CD14-positive monocyte (primary cell): ENCODE data around the gene NLRP3. TPM values are rescaled to one million over a fixed set of nuclear protein-coding genes. Genes with fewer than 3 reads are reported as not detected.
A peak's percentile ranks its signal among the peaks of the same experiment; 100 is the strongest.

ENCODE experiments used
- DNase-seq, 3 donors: peaks; one replicate each; pipeline ENCODE4 v3.0.0-alpha.2; 2011 to 2022
- H2AFZ ChIP-seq: 2 replicates; pipeline ENCODE4 v1.6.0; 2012; ENCODE audit warnings: mild to moderate bottlenecking, low read depth, low read length, inconsistent platforms; ENCODE audit not compliant: insufficient read depth, poor library complexity, severe bottlenecking
- H3K27ac ChIP-seq, 2 donors: 1 replicate in 1 of 2; 2 replicates in 1 of 2; pipeline ENCODE4 v1.5.1; 2012 to 2013; ENCODE audit warnings: low read length in 2 of 2, control low read depth in 1 of 2, inconsistent platforms in 1 of 2, low read depth in 1 of 2, mild to moderate bottlenecking in 1 of 2
- H3K27me3 ChIP-seq, 2 donors: one replicate each; pipeline versions ENCODE4 v1.6.0 to v1.6.1; 2011 to 2013; ENCODE audit warnings: low read length in 2 of 2; ENCODE audit not compliant: control insufficient read depth in 2 of 2, insufficient read depth in 2 of 2
- H3K36me3 ChIP-seq, 2 donors: replicated peaks in 1 of 2; 1 replicate in 1 of 2; 2 replicates in 1 of 2; pipeline versions ENCODE4 v1.5.1 to v1.6.1; 2012 to 2013; ENCODE audit warnings: low read length in 2 of 2, control low read depth in 1 of 2, inconsistent platforms in 1 of 2, mild to moderate bottlenecking in 1 of 2; ENCODE audit not compliant: insufficient read depth in 2 of 2, control insufficient read depth in 1 of 2
- H3K4me1 ChIP-seq, 2 donors: 1 replicate in 1 of 2; 2 replicates in 1 of 2; pipeline versions ENCODE4 v1.5.1 to v1.6.1; 2012 to 2013; ENCODE audit warnings: low read length in 2 of 2, control low read depth in 1 of 2, inconsistent platforms in 1 of 2, mild to moderate bottlenecking in 1 of 2, moderate library complexity in 1 of 2; ENCODE audit not compliant: insufficient read depth in 2 of 2, control insufficient read depth in 1 of 2
- H3K4me2 ChIP-seq: replicated peaks from 2 replicates; pipeline ENCODE3; 2012; ENCODE audit warnings: low read length, moderate library complexity, mild to moderate bottlenecking; ENCODE audit not compliant: poor library complexity, severe bottlenecking; ENCODE audit errors: extremely low read depth
- H3K4me3 ChIP-seq, 3 experiments: fragments of 200-600 bp in 1 of 3; sonication (generic) in 1 of 3; replicated peaks in 1 of 3; 1 replicate in 2 of 3; 2 replicates in 1 of 3; pipeline ENCODE4 v1.5.1; 2011 to 2013; ENCODE audit warnings: low read length in 3 of 3, mild to moderate bottlenecking in 3 of 3, control low read depth in 2 of 3, low read depth in 2 of 3, inconsistent platforms in 1 of 3, moderate library complexity in 1 of 3
- H3K79me2 ChIP-seq: 2 replicates; pipeline ENCODE4 v1.6.0; 2012; ENCODE audit warnings: mild to moderate bottlenecking, control low read depth, inconsistent platforms, low read length, moderate library complexity; ENCODE audit not compliant: insufficient read depth
- H3K9ac ChIP-seq: 2 replicates; pipeline ENCODE4 v1.6.0; 2017; ENCODE audit warnings: low read length, mild to moderate bottlenecking; ENCODE audit not compliant: insufficient read depth, poor library complexity, severe bottlenecking
- H3K9me3 ChIP-seq, 2 donors: replicated peaks in 1 of 2; 1 replicate in 1 of 2; 2 replicates in 1 of 2; pipeline versions ENCODE4 v1.5.1 to v1.6.1; 2012 to 2013; ENCODE audit warnings: low read length in 2 of 2, control low read depth in 1 of 2; ENCODE audit not compliant: control insufficient read depth in 1 of 2, insufficient read depth in 1 of 2
- H4K20me1 ChIP-seq: 2 replicates; pipeline ENCODE4 v1.6.0; 2012; ENCODE audit warnings: mild to moderate bottlenecking, low read length, control low read depth, moderate library complexity; ENCODE audit not compliant: insufficient read depth
- H3K27ac Mint-ChIP-seq, 7 donors: one replicate each; pipeline ENCODE4 v1.8.0; 2020; ENCODE audit warnings: mild to moderate bottlenecking in 7 of 7, mixed read lengths in 7 of 7, moderate library complexity in 6 of 7, inconsistent platforms in 2 of 7
- H3K27me3 Mint-ChIP-seq, 3 donors: one replicate each; pipeline ENCODE4 v1.8.0; 2021 to 2022; ENCODE audit warnings: low read depth in 3 of 3, mild to moderate bottlenecking in 3 of 3, mixed read lengths in 3 of 3, moderate library complexity in 3 of 3, inconsistent platforms in 1 of 3
- H3K36me3 Mint-ChIP-seq, 2 donors: one replicate each; pipeline ENCODE4 v1.8.0; 2020; ENCODE audit warnings: mixed read lengths in 2 of 2, inconsistent platforms in 1 of 2, mild to moderate bottlenecking in 1 of 2
- H3K4me1 Mint-ChIP-seq: one replicate; pipeline ENCODE4 v1.8.0; 2020; ENCODE audit warnings: mild to moderate bottlenecking, mixed read lengths
- H3K4me3 Mint-ChIP-seq, 2 donors: one replicate each; pipeline ENCODE4 v1.8.0; 2020; ENCODE audit warnings: mild to moderate bottlenecking in 2 of 2, mixed read lengths in 2 of 2, moderate library complexity in 1 of 2
- H3K9me3 Mint-ChIP-seq, 7 donors: one replicate each; pipeline ENCODE4 v1.8.0; 2020 to 2022; ENCODE audit warnings: mixed read lengths in 7 of 7, mild to moderate bottlenecking in 6 of 7, moderate library complexity in 6 of 7, inconsistent platforms in 2 of 7
- CTCF ChIP-seq: fragments of 200-600 bp; IDR thresholded peaks from one replicate; pipeline ENCODE4 v1.8.0; 2022; ENCODE audit warnings: antibody characterized with exemption, mild to moderate bottlenecking
- WGBS: methylation state at CpG from one replicate; pipeline ENCODE4 v1.1.5; 2013; ENCODE audit warnings: missing lambda C conversion rate; ENCODE audit not compliant: insufficient coverage; 5-methylcytosine and 5-hydroxymethylcytosine counted together
- intact Hi-C, 2 donors: fragments of 100-400 bp; cut with micrococcal nuclease; formaldehyde crosslinking; loops; one replicate each; pipeline versions ENCODE4 v1.15.0 to v1.15.1; 2023
- polyA plus RNA-seq, 3 donors: library from polyadenylated mRNA; depleted of rRNA in 1 of 3; unstranded in 2 of 3; stranded (reverse) in 1 of 3; fragments of 300-500 nt in 2 of 3; fragments of >200 nt in 1 of 3; fragmentation: Illumina TruSeq in 2 of 3; gene quantifications; 1 replicate in 2 of 3; 2 replicates in 1 of 3; pipeline ENCODE4 v1.2.3, GENCODE V29; 2012 to 2021

NLRP3 gene
- polyA plus RNA-seq, 3 donors = 56.2 to 400 (median 61.9) TPM

GRCh38 chr1:247421074-247421473 is 5.1 kb downstream of the NLRP3 start:
- intact Hi-C loops = loop anchor here (5.0 to 10.0 kb wide), 2 partner anchors 34 to 64 kb away; no protein-coding TSS in a partner anchor
- Histone ChIP-seq H4K20me1 (peaks cover 99% of the 10 kb centered on the region), H3K36me3 (peaks cover 55 to 75% of the 10 kb centered on the region in 2 donors), H3K4me2 (peak overlapping the region; percentile 86), H2AFZ (no peak overlapping the region), H3K9ac (peak overlapping the region; percentile 29), H3K4me3 (peak overlapping the region; percentile 79 to 100 (median 96)), H3K79me2 (peaks cover 100% of the 10 kb centered on the region), H3K9me3 (no peaks in the 10 kb centered on the region), H3K27me3 (no peaks in the 10 kb centered on the region), H3K27ac (peak overlapping the region; percentile 4 to 79), H3K4me1 (peaks cover 72 to 83% of the 10 kb centered on the region in 2 donors)
- peak overlapping the region; percentile 57 to 99 (median 88) for H3K27ac Mint-ChIP-seq
- peak overlapping the region; percentile 92 to 95 for H3K4me3 Mint-ChIP-seq
- WGBS = 20% methylated on average over 1 of the region's 2 CpGs
- peaks cover 85% of the 10 kb centered on the region in 2 donors for H3K36me3 Mint-ChIP-seq
- DNase-seq = peak in 2 of 3 donors; percentile 41 to 59
- no peak for TF ChIP-seq CTCF
- H3K4me1 Mint-ChIP-seq = peaks cover 74% of the 10 kb centered on the region
- peaks cover 0 to 3% (median 0%) of the 10 kb centered on the region in 7 donors for H3K9me3 Mint-ChIP-seq
- H3K27me3 Mint-ChIP-seq = peaks cover 0 to 4% (median 0%) of the 10 kb centered on the region in 3 donors

GRCh38 chr1:247429496-247429895 is 13.5 kb downstream of the NLRP3 start:
- peaks cover 77 to 96% of the 10 kb centered on the region in 2 donors for H3K36me3 ChIP-seq
- no peak overlapping the region for H3K4me2 ChIP-seq
- peaks cover 0 to 4% (median 0%) of the 10 kb centered on the region in 7 donors for H3K9me3 Mint-ChIP-seq

More at GRCh38 chr1:247429496-247429895, 13.5 kb downstream of the NLRP3 start:
- Mint-ChIP-seq H3K27me3 (peaks cover 0 to 6% (median 2%) of the 10 kb centered on the region in 3 donors), H3K36me3 (peaks cover 88 to 94% of the 10 kb centered on the region in 2 donors), H3K4me3 (peak overlapping the region in 1 of 2 donors; percentile 17), H3K27ac (peak overlapping the region; percentile 81 to 89 (median 84)), H3K4me1 (peaks cover 87% of the 10 kb centered on the region)
- Histone ChIP-seq H3K9ac (no peak overlapping the region), H4K20me1 (peaks cover 98% of the 10 kb centered on the region), H3K27me3 (no peaks in the 10 kb centered on the region), H2AFZ (no peak overlapping the region), H3K27ac (peak overlapping the region; percentile 41 to 62), H3K9me3 (no peaks in the 10 kb centered on the region), H3K4me1 (peaks cover 66 to 91% of the 10 kb centered on the region in 2 donors), H3K79me2 (peaks cover 97% of the 10 kb centered on the region), H3K4me3 (no peak overlapping the region)
- no peak for TF ChIP-seq CTCF
- WGBS = 86% methylated on average over 4 of the region's 6 CpGs
- DNase-seq = no peak
- intact Hi-C loops = loop anchor here in 1 of 2 donors (10.0 kb wide), 1 partner anchor 55 kb away; no protein-coding TSS in a partner anchor
